Measurements from ENCODE around the gene RGS19.

RGS19 gene

DNA sequence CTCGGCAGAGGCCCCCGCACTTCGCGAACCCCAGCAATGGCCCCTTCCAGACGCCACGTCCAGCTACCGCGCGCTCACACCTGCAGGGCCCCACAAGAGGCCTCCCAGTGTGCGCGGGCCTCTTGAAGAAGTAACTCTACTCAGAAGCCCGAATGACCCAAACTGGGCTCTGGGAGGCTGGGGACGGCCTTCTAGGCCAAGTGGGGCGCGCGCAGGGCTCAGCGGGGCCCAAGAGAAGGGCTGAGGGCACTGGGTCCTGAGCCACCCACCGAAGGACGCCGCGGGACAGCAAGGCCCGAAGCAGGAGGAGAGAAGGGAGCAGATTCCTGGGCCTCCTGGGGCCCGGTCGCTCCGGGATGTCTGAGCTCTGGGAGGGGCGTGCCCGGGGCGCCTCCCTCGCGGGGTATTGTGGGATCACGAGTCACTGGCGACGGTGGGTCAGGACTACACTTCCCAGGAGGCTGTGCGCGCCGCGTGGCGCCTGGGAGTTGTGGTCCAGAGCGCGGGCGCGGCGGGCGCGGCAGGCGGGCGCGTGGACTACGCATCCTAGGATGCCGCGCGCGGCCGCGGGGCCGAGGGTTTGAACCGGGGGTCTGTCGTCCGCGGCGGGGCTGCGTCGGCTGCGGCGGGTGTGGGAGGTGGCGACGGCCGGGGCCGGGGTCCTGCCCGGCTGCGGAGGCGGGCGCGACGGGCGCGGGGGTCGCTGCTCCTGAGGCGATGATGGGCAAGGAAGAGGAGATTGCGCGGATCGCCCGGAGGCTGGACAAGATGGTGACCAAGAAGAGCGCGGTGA, 16.5 kb downstream of the RGS19 start, which contains the start of gene TCEA2:
Gene TCEA2 (plus strand): TSS at position 603 of the 793 bp plus-strand sequence. CDS start 115 bp downstream, at position 718.
- peak; percentile 87 to 95 for DNase-seq

DNA sequence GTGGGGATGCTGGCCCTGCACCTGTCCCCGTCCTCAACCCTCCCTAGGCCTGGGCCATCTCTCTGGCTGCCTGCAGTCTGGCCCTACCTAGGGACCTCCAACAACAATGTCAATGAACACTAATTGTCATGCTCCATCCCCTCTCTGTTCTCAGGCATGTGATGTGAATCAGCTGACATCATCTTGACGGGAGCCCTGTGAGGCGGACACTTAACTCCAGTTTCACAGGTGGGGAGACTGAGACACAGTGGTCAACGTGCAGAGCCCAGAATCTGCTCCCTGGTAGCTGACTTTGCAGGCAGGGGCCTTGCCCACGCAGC, 17.1 kb downstream of the RGS19 start:
- no peak for DNase-seq

DNA sequence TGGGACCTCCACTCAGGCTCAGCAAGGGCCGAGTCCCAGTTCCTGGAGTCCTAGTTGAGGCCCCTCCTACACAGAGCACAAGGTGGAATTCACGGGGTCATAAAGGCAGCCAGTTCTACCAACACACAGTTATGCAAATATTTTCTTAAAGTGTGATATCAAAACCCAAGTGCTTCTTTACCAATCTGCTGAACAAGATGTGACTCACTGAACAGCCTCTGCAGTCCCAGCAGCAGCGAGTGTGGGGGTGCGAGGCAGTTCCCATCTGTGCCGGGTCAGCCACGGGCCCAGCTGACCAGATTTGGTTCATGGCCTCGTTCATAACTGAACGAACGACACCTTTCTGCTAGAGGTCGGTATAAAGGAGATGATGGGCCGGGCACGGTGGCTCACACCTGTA, 20.8 kb downstream of the RGS19 start:
- no peak for DNase-seq

DNA sequence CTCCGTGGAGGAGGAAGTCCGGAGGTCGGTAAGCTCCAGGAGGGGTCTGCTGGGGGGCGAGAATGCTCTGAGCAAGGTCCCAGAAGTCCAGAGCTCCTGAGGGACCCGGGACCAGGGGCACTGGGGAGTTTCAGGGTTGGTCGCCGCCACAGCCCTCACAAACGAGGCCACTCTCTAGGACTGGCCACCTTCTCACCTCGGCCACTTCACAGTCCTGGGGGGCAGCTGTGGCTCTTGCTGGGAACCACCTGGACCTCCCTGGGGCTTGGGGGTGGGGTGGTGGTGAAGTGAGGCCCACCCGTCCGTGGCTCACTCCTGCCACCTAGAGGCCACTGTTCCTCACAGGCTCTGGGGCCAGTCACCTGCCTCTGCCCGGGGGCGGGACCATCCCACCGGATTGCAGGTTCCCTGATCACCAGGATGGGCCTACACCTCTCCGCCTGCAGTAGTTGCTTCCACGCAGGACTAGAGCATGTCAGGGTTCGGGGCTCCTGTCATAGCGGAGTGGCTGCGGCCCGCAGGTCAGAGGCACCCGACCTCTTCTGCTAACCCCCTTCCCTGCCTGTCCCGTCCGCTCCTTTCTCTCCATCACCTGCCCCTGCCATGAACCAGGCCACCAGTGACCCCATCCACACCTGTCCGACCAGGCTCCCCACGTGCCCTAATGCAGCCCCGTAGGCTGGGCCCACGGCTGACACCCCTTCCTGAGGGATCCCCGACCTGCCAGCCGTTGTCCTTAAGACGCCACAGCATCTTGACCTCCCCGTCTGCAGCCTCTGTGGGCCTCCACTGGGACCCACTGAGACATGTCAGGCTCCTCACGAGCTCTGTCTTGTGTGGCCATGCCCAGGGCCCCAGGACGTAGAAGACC, 21.5 kb downstream of the RGS19 start:
- DNase-seq = peak; percentile 43 to 52

DNA sequence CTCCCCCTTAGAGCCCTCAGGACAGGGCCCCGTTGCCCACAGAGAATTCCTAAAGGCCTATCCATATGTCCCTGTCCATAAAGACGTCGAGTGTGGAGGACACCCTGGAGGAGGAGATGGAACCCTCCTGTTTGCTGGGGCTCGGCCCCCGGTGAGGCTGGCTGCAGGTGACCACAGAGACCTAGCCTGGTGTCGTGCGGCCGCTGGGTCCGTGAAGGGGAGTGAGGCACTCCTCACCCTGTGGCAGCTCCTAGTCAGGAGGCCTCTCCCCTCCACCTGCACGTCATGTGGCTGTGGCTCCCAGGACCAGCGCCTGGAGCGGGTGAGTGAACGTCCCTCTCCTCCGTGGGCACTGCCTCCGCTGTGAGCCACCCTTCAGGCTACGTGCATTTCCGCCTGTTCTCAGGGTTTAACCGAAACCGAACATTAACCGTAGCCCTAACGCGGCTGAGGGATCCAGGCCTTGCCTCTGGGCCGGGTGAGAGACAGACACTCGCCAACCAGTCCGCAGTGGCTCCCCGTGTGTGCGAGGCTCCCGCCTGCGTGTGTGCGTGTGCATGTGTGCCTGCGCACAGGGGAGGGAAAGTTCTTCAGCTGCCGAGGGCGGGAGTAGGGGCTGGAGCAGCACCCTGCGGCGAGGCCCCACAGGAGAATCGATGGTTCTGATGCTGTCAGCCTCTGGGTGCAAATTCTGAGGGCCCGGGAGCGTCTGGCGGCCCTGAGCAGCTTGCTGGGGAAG, 22.3 kb downstream of the RGS19 start:
- no peak for DNase-seq

DNA sequence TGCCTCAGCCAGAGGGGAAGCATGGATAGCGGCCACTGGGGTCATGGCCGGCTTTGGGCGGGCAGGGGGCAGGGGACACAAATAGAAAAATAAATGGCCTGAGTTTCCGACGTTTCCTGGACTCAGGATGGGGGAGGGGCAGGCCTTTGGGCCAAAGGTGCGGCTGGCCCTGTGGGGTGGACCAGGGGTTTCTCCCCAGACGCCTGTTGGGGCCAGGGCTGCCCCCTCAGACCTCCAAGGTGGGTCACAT, 22.8 kb downstream of the RGS19 start:
- DNase-seq = no peak

DNA sequence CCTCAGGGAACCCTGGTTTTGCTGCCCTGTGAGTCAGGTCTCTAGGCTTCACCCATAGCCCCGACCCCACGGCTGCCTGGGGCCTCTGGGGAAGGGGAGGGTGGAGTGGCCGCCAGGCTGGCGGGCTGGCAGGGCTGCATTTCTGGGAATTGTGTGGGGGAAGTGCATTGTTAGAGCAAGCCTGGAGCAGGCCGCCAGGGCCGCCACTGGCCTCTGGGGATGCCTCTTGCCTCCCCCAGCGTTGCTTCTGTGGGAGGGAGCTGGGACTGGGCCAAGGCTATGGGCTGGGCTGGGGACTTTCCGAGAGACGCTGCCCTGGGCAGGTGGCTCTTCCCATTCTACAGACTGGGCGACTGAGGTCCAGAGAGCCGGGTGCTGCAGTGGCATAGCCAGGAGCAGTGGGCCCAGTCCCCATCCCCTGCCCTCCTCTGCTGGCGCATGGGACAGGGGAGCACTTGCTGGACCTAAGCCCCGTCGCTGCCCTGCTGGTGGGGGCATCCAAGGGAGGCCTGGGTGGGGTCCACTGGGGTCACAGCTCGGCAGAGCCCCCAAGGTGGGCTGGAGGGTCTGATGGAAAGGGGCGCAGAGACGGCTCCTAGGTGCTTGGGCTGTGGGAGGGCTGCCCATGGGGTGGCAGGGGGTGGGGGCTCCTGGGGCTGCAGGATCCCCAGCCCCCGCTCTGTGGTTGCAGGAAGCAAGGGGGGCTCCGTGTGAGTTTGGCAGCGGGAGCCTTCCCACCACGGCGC, 23.3 kb downstream of the RGS19 start:
- DNase-seq = no peak

DNA sequence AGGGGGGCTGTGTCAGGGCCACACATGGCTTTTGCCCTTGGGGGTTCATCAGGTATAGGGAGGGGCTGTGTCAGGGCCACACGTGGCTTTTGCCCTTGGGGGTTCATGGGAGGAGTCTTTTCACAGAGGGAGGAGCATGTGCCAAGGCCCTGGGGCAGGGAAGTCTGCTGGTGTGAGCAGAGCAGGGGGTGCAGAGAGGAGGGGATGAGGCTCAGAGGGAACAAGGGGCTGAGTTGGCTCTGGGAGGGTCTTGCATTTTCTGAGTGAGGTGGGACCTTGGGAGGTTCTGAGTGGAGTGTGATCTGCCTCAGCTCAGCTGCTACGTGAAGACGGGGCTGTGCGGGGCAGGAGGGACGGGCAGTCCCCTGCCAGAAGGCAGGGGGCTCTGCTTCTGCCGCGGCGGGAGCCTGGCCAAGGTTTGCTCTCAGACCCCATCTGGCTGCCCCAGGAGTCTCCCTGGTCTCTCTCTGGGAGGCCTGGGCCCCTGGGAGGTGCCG, 23.9 kb downstream of the RGS19 start:
- peak in 1 of 2 experiments; percentile 15 for DNase-seq

DNA sequence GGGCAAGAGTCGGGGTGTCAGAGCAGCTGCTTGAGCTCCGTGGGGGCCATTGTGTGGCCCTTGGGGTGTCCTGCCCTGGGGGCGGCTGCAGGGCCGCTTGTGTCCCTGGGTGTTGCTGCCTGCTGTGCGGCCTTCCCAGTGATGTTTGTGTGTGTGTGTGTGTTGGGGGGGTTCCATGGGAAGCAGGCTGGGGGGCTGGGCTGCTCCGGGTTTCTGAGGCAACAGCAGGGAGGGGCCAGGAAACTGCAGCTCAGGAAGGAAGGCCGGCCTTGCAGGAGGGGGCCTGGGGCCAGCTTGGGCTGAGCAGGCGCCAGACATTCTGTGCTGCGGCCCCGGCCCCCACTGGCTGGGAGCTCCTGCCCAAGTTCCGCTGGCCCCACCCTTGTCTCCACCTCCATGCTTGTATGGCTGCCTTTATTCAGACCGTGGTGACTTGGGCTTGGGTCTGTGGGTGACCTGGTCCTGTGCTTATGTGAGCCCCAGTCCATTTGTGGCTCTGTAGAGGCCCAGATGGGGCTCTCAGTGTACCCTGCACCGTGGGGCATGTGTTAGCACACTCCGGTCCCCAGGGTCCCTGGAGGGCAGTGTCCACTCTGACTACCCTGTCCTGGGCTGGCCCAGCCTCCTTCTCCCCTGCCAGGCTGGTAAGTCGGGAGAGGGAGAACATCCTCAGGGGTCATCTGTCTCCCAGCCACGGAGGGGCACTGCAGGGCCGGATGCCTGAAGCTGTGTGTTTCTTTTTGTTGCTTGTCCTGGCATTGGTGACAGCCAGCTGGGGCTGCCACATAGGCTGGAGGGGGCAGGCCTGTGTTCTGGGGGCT, 25.3 kb downstream of the RGS19 start:
- peak in 1 of 2 experiments; percentile 56 for DNase-seq

DNA sequence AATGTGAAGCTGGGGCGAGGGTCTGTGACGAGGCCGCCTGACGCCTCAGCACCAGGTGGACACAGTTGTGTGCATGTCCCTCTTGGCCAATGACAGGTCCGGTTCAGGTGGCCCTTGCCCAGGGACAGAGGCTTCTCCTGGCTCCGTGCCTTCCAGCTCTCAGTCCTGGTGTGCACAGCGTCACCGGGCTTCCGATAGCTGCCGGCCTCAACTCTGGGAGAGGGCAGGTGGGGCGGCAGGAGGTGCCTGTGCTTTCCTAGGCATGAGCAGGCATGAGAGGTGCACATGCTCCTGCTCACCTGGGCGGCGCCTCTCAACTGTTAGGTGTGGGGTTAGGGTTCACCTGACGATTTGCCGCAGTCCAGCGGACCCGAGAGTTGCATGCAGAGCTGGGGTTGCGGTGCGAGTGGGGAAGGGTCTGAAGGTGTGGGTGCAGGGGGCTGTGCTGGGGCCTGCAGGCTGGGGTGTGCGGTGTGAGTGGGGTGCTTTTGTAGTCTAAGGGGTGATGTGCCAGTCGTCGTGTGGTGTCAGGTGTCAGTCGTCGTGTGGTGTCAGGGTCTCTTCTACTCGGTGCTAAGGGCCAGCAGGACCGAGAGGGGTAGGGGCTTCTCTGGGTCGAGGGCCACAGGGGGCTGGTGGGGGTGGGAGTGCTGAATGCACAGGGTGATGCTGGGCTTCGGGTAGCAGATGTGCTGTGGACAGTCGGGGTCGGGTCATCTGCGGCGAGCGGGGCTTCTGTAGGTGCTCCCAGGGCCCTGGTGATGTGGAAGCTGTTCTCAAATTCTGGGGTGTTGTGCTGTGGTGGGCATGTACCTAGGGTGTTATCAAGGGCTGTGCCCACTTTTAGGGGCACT, 26.1 kb downstream of the RGS19 start:
- DNase-seq = no peak

DNA sequence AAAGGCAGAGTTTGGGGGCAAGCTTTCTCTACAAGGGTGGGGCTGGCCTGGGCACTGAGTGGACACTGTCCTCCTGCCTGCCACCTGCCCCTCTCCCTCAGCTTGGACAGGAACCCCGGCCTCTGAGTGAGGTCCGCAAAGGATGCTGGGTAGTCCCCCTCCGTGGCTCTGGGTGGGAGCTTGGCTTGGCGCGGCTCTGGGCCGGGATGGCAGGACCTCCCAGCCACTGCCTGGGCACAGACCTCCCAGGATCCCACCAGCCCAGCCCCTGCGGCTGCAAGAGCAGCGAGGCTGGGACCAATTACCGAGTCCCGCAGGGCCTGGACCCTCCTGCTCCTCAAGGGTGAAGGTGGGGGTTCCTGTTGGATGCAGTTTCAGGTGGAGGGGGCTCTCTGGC, 27.0 kb downstream of the RGS19 start:
- DNase-seq = no peak

DNA sequence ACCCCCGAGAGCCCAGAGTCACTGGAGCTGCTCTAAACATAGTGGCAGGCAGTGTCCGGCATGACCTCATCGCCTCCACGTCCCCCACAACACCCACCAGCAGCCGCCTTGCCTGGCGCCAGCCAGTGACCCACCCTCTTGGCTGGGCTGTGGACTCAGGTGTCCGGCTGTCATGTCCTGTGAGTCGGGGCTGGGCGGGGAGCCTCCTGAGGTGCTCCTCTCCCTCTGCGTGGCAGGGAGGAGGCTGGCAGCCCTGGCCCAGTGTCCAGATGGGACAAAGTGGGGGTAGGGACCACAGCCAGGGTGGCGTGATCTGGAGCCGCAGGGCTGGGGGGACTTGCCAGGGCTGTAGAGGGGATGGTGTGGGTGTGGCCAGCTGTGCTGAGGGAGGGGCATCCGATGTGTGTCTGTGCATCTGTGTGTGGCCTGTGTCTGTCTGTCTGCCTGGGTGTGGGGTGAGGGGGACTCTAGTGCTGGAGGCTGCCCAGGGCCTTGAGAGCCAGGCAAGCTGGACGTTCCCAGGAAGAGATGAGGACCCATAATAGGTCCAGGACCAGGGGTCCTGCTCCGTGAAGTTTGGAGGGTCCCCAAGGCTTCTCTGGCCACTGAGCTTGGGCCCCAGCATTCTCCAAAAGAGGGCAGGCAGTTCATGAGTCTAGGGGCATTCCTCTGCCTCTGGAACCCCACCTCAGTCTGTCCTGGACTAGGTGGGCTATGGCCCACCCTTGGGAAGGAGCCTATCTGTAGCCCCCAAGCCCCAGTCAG, 27.6 kb downstream of the RGS19 start:
- DNase-seq = no peak

DNA sequence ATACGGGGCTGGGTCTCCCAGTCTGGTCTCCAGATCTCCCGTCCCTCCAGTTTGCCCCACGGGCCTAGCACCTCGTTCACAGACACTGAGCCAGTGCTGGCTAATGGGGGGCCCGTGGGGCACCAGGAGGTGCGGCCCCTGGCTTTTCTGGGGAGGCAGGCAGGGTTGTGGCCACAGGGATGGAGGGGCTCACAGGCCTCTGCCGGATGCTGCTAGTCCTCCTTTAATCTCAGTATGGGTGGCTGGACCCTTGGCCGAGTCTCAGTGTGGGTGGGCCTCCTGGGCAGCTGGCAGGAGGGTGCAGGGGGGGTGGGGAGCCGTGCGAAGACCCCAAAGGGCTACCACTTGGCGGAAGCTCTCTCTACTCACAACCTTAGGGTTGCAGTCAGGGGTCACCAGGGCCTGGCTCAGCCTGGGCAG, 28.3 kb downstream of the RGS19 start:
- DNase-seq = no peak

DNA sequence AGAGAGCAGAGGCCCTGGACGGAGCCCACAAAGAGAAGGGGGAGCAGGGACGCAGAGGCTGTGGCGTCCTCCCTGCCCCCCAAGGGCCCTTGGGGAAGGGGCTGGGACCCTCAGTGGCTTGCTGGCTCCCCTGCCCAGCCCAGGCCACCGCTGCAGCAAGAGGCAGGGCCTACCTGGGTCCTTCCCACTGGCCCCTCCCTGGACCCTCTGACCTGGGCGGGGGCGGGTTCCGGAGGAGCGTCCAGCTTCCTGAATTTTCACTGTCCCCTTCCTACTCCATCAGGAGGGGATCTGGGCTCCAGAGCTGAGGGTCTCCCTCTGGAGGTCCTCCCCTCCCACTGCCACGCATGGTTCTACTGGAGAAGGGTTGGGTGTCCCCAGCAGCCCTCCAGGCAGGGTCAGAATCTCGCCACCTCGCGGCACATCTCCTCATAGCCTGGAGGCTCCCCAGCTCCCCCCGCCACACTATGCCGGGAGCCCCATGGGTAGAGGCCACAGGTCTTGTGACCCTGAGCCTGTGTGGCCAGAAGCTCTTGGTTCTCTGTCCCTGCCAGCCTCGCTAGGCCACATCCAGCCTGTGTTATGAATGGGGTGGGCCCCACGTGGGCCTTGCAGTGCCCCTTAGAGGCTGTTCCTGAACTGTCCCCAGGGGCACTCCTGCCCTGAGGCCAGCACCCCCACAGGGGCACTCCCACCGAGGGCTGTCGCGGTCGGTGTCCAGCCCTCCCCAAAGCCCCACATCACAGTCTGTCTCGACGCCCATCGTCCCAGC, 28.9 kb downstream of the RGS19 start:
- DNase-seq = no peak

DNA sequence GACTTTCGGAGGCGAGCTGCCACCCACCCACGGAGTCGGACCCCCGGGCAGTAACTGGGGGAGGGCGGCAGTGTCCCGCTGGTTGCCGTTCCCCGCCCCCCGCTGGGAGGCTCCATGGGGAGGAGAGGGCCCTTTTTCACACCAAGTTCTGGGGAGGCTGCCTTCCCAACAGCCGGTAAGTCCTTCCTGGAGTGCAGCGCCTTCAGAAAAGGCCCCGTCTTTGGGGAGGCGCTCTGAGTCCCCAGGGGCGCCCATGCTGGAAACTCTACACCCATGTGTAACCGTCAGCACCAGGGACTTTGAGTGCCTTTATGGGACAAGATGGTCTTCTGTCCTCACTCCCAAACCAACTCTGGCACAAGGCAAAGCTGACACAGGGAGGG, 29.4 kb downstream of the RGS19 start:
- DNase-seq = no peak

DNA sequence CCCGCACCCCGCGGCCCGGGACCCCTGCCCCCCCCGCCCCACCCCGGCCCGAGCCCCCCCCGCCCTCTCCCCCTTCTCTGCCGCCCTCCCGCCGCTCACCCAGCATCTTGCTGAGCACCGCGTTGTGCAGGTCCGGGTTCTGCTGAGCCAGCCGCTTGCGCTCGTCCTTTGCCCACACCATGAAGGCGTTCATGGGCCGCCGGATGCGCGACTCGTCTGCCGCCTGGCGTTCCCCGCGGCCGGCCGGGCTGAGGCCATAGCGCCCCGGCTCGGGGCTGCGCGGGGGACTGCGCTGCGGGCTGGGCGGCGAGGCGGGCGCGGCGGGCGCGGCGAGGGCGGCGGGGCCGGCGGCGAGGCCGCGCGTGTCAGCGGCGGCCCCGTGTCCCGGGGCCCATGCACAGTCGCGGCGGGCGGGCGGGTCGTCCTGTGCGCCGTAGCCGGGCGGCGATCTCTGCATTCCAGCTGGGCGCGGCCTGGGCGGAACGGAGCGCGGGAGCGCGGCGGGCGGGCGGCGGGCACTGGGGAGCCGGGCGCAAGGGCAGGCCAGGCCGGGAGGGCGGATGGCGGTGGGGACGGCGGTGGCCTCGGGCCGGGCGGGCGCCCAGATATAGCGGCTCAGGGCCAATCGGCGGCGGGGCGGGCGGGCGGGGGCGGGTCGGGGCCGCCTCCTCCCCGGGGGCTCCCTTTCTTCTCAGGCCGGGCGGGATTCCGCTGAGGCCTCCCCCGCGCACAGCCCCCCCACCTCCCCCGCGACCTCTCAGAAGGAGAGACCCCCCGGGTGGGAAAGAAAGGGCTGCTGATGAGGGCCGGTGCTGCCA, 30.0 kb downstream of the RGS19 start, which contains the start of gene SOX18:
Gene SOX18 (minus strand): TSS at position 580 of the 818 bp plus-strand sequence. CDS start 123 bp downstream, at position 457.
- DNase-seq = peak in 1 of 2 experiments; percentile 29

DNA sequence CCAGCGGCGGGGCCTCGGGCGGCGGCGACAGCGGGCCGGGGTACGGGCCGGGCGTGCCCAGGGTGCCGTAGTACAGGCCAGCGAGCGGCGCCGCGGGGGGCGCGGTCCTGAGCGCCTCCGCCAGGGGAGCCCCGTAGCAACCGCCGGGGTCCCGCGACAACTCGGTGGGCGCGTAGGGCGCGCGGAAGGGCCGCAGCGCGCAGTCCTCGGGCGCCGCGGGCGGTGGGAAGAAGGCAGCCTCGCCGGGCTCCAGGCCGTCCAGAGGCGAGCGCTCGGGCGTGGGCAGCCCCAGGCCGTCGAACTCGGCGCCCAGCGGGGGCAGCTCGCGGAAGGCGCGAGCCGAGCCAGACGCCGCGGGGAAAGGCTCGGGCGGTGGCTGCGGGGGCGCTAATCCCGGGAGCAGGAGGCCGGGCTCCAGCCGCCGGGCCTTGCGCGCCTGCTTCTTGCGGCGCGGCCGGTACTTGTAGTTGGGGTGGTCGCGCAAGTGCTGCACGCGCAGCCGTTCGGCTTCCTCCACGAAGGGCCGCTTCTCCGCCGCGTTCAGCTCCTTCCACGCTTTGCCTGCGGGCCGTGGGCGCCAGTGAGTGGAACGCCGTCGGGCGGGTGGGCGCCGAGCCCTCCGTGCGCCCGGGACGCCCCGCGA, 30.8 kb downstream of the RGS19 start:
- peak in 1 of 2 experiments; percentile 27 for DNase-seq

DNA sequence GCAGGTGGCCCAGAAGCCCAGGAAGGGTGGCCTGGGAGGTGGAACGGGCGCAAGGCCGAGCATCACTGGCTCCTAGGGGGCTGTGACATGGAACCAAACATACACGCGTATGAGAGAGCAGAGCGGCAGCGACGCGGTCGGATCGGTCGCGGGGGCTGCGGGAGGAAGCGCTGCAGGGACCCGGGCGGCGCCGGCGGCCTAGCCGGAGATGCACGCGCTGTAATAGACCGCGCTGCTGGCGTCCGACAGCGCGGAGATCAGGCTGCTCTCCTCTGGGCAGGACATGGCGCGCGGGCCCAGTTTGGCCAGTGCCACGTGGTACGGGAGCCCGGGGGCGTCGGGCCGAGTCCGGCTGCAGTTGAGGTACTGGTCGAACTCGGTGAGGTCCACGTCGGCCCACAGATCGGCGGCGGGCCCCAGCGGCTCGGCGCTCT, 31.3 kb downstream of the RGS19 start:
- peak in 1 of 2 experiments; percentile 16 for DNase-seq

Measured in NCI-H524 (cell line).